ENCODE data around the gene SUDS3. TPM values are rescaled to one million over a fixed set of nuclear protein-coding genes. Genes with fewer than 3 reads are reported as not detected.

SUDS3 gene
- total RNA-seq, 2 experiments from 2014 or later: 17.5 to 22.0 TPM

DNA sequence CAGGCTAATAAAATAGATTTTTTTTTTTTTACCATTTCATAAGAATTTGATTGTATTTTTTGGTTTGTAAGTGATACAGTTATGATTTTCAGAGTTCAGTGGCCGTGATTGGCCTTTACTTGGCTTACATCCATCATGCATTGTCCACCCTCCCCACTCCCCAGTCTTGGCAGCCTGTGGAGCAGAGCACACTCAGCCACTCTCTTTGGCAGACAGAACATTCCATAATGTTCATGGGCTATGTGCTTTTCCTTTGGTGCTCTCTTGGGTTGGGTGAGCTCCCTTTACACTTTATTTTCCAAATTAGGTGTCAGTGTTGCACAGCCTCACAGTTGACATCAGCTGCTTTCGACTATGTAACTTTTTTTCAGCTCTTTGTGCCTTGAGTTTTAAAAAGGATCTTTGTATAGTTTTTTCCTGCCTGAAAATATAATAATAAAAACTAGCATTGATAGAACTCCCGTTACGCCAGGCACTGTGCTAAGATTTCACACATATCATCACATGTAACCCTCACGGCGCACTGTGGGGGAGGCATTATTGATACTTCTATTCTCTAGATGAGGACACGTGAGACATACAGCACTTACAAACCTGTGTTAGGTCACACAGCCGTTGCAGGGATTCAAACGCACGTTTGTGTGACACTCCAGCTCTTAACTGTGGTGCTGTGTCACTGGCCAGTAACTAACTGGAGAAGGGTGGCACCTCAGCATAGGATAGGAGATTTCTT, 21.5 kb downstream of the SUDS3 start:
- peaks cover 76% of the 10 kb centered on the region for H3K36me3 ChIP-seq (ENCODE audit: insufficient read depth, low read length)
- ATAC-seq (ENCODE audit: poor library complexity) (no peak), DNase-seq (no peak)
- ChIA-PET POLR2A (no interaction called here), CTCF (no interaction called here)
- no peaks in the 10 kb centered on the region for H3K4me1 ChIP-seq (ENCODE audit: insufficient read depth, low read length)
- no peak overlapping the region for H3K4me3 Mint-ChIP-seq
- no peak overlapping the region for H3K27ac ChIP-seq (ENCODE audit: low read depth in 1 of 2, low read length in 2 of 2)
- no peaks in the 10 kb centered on the region for H3K27me3 ChIP-seq (ENCODE audit: control insufficient read depth in 1 of 2, insufficient read depth in 2 of 2, low read length in 2 of 2)
- no peaks in the 10 kb centered on the region for H3K4me1 Mint-ChIP-seq (ENCODE audit: low read depth)
- H3K9me3 ChIP-seq (ENCODE audit: control insufficient read depth in 1 of 2, insufficient read depth in 1 of 2, low read length in 2 of 2): no peaks in the 10 kb centered on the region
- H3K9me3 Mint-ChIP-seq: no peaks in the 10 kb centered on the region
- peaks cover 90% of the 10 kb centered on the region for H3K36me3 Mint-ChIP-seq (ENCODE audit: low read depth)
- intact Hi-C loops (cut with DNase I, micrococcal nuclease): no loop called here
- H3K27ac Mint-ChIP-seq: no peak overlapping the region
- H3K4me3 ChIP-seq (ENCODE audit: low read length): no peak overlapping the region
- TF ChIP-seq, protein P1, sequence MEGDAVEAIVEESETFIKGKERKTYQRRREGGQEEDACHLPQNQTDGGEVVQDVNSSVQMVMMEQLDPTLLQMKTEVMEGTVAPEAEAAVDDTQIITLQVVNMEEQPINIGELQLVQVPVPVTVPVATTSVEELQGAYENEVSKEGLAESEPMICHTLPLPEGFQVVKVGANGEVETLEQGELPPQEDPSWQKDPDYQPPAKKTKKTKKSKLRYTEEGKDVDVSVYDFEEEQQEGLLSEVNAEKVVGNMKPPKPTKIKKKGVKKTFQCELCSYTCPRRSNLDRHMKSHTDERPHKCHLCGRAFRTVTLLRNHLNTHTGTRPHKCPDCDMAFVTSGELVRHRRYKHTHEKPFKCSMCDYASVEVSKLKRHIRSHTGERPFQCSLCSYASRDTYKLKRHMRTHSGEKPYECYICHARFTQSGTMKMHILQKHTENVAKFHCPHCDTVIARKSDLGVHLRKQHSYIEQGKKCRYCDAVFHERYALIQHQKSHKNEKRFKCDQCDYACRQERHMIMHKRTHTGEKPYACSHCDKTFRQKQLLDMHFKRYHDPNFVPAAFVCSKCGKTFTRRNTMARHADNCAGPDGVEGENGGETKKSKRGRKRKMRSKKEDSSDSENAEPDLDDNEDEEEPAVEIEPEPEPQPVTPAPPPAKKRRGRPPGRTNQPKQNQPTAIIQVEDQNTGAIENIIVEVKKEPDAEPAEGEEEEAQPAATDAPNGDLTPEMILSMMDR (IDR thresholded peaks at IDR 0.05): no peak
- H3K27me3 Mint-ChIP-seq: no peaks in the 10 kb centered on the region

DNA sequence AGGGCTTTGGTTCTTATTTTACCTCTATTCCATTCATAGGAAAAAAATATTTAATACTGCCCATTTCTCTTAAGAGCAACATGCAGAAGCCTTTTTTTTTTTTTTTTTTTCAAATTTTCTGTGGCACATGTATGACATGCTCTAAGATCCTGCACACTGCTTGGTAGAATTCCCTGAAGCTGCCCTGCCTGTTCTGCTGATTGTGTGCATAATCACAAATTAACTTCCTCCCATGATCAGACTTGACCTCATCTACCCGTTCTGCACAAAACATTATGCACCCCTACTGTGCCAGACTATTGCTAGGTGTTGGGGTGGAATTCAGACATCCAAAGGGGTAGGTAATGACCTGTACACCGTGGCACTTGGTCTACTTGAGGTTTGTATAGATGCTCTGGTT, 22.2 kb downstream of the SUDS3 start:
- H3K27me3 ChIP-seq (ENCODE audit: control insufficient read depth in 1 of 2, insufficient read depth in 2 of 2, low read length in 2 of 2): no peaks in the 10 kb centered on the region
- H3K4me3 Mint-ChIP-seq: no peak overlapping the region
- DNase-seq: no peak
- no peak for ATAC-seq (ENCODE audit: poor library complexity)
- no peaks in the 10 kb centered on the region for H3K9me3 ChIP-seq (ENCODE audit: control insufficient read depth in 1 of 2, insufficient read depth in 1 of 2, low read length in 2 of 2)
- CTCF ChIA-PET: no interaction called here
- TF ChIP-seq, protein P1 (IDR thresholded peaks at IDR 0.05): no peak
- intact Hi-C loops (cut with DNase I, micrococcal nuclease): no loop called here
- H3K4me1 ChIP-seq (ENCODE audit: insufficient read depth, low read length): no peaks in the 10 kb centered on the region
- POLR2A ChIA-PET: no interaction called here
- H3K27ac Mint-ChIP-seq: no peak overlapping the region
- H3K9me3 Mint-ChIP-seq: no peaks in the 10 kb centered on the region
- H3K4me1 Mint-ChIP-seq (ENCODE audit: low read depth): no peaks in the 10 kb centered on the region
- no peak overlapping the region for H3K4me3 ChIP-seq (ENCODE audit: low read length)
- H3K36me3 Mint-ChIP-seq (ENCODE audit: low read depth): peaks cover 90% of the 10 kb centered on the region
- H3K27me3 Mint-ChIP-seq: no peaks in the 10 kb centered on the region
- peaks cover 77% of the 10 kb centered on the region for H3K36me3 ChIP-seq (ENCODE audit: insufficient read depth, low read length)
- no peak overlapping the region for H3K27ac ChIP-seq (ENCODE audit: low read depth in 1 of 2, low read length in 2 of 2)

DNA sequence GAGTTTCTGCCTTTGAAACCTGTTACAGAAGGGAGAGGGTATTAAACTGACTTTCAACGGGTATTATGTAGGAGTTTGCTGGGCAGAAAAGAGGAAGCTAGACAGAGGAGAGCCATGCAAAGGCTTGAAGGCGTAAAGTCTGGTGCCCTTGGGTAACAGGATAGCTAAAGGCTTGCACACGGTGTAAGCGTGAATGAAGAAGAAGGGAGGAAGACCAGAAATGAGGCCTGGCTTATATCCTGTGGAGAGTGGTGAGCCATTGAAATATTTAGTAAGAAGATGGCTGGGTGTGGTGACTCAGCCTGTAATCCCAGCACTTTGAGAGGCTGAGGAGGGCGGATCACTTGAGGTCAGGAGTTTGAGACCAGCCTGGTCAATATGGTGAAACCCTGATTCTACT, 22.6 kb downstream of the SUDS3 start:
- Mint-ChIP-seq H3K27ac (no peak overlapping the region), H3K36me3 (ENCODE audit: low read depth) (peaks cover 90% of the 10 kb centered on the region), H3K27me3 (no peaks in the 10 kb centered on the region), H3K9me3 (no peaks in the 10 kb centered on the region), H3K4me3 (no peak overlapping the region), H3K4me1 (ENCODE audit: low read depth) (no peaks in the 10 kb centered on the region)
- Histone ChIP-seq H3K4me3 (ENCODE audit: low read length) (no peak overlapping the region), H3K9me3 (ENCODE audit: control insufficient read depth in 1 of 2, insufficient read depth in 1 of 2, low read length in 2 of 2) (no peaks in the 10 kb centered on the region), H3K4me1 (ENCODE audit: insufficient read depth, low read length) (no peaks in the 10 kb centered on the region), H3K27me3 (ENCODE audit: control insufficient read depth in 1 of 2, insufficient read depth in 2 of 2, low read length in 2 of 2) (no peaks in the 10 kb centered on the region), H3K36me3 (ENCODE audit: insufficient read depth, low read length) (peaks cover 76% of the 10 kb centered on the region), H3K27ac (ENCODE audit: low read depth in 1 of 2, low read length in 2 of 2) (no peak overlapping the region)
- ATAC-seq (ENCODE audit: poor library complexity): no peak
- intact Hi-C loops (cut with DNase I, micrococcal nuclease): no loop called here
- DNase-seq: no peak
- ChIA-PET CTCF (no interaction called here), POLR2A (no interaction called here)
- TF ChIP-seq, protein P1 (IDR thresholded peaks at IDR 0.05): no peak
